IPS-NIHi7 (cell line): Measurements from ENCODE around the gene B4GALT1.
"Not testable (repeated sequence)": the region's sequence is repeated elsewhere in the genome, so short reads cannot be mapped to it uniquely, and the experiment has no call there.

Experiments used
- DNase-seq: peaks from one replicate; pipeline ENCODE4 v3.0.0; 2012; ENCODE audit warnings: mixed read lengths; ENCODE audit errors: extremely low spot score

Gene B4GALT1

GRCh38 chr9:33103501-33104281 lies 63.4 kb downstream of the B4GALT1 start:
- DNase-seq: no peak

DNA sequence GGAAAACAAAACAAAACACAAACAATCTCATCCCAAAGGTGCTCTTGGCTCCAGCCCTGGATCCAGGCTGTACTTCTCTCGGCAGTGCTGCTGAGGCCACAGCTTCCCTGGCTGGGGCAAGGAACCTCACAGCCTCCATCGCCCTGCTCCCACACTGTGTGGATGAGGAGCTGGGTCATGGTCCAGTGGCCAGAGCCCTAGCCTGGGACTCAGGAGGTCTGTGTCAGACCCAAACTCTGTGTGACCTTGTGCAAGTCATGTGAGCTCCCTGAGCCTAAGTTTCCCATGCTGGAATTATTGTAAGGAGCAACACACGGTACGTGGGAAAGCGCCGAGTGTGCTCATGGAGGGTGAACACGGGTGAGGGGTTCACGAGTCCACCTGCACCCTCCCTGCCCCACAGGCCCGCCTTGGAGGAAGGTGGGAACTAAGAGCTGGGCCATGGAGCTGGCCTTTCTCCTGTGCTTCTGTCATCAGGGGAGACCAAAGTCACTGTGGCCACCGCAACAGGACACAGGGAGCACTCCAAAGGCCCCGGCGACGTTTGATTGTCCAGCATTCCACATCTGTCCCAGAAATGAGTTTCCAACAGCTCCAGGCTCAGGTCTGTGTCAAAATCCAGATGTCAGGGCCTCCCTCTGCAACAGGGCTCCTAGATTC lies 64.5 kb downstream of the B4GALT1 start:
- no peak for DNase-seq

GRCh38 chr9:33101104-33101951 lies 65.8 kb downstream of the B4GALT1 start:
- DNase-seq: no peak

GRCh38 chr9:33099754-33100153 lies 67.4 kb downstream of the B4GALT1 start:
- DNase-seq: no peak

- DNase-seq: no peak
Observed at GRCh38 chr9:33097192-33097591, 69.9 kb downstream of the B4GALT1 start.

DNA sequence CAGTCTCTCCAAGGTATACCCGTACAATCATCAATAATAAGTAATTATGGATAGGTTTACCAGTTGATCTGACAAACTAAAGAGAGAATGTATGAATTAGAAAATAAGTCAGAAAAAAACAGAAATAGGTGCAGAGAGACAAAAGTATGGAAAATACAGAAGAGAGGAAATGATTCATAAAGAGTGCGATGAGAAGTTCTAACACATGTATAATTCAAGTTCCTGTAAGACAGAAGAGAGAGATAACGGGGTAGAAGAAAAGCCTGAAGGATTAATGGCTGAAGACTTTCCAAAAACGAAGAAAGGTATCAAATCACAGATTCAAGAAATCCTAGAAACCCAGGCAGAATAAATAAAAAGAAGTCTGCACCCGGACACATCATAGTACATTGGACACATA lies 74.5 kb downstream of the B4GALT1 start:
- DNase-seq: no peak

- not testable (repeated sequence) for DNase-seq
Observed at GRCh38 chr9:33085672-33086071, 81.5 kb downstream of the B4GALT1 start.

- DNase-seq: no peak
Observed at GRCh38 chr9:33082538-33083326, 84.4 kb downstream of the B4GALT1 start.

DNA sequence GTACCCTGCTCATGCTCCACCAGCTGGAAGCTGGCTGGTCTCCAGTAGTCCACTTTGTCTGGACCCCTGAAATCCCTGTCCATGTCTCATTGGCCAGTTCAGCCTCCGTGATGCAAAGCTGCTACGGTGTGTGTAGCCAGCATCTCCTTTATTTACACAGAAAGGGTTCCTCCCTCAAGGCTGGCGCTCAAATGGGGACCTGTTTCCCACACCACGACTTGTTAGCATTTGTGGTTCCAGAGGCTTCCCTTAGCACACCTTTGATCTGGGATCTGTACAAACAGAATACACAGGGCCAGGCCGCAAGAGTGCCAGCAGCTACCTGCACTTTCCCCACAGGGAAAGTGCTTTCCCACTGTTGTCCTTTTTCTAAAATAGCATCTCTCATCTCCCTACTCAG lies 85.0 kb downstream of the B4GALT1 start:
- DNase-seq: no peak

DNA sequence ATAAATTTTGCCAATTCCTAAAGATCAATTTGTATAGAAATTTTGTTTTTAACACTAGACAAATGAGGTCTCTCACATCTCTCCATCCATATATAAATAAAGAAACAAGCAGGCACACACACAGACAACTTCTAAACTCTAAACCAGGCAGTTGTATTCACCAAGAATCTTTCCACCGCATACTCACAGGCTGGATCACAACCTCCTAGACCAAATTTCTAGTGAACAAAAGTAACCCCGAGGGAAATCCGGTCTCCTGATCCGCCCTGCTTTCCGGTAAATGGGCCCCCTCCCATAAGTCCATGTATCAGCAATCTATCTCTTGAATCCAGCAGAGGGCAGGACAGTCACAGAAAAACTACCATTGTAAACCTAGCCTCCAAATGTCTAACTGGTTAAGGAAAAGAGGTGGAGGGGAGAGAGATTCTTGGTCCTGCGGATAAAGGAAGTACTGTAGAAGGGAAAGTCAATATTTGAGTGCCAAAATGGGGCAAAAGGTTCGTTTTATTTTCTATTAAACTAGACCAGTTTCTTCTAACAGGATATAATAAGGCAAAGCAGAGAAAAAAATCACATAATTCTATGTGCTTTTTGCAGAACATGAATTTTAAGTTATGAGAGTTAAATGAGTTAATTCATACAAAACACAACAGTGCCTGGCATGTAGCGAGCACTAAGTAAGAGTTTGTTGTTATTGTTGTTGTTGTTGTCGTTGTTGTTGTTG lies 85.8 kb downstream of the B4GALT1 start:
- DNase-seq: peak; percentile 85

DNA sequence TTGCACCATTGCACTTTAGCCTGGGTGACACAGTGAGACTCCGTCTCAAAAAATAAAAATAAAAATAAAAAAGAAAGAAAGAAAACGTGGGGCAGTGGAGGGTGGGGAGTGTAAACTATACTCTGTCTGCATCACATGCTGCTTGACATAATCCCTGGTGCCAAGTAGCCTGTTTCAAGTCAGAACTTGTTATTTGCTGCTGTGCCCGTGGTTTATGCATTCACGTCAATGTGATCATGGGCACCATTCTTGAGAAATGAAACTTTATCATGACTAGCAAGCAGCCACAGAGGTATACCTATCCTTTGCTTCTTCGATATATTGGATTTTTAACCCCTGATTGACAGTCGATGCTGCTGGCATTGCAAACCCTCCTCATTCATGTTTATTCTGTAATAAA lies 86.6 kb downstream of the B4GALT1 start:
- DNase-seq: no peak

DNA sequence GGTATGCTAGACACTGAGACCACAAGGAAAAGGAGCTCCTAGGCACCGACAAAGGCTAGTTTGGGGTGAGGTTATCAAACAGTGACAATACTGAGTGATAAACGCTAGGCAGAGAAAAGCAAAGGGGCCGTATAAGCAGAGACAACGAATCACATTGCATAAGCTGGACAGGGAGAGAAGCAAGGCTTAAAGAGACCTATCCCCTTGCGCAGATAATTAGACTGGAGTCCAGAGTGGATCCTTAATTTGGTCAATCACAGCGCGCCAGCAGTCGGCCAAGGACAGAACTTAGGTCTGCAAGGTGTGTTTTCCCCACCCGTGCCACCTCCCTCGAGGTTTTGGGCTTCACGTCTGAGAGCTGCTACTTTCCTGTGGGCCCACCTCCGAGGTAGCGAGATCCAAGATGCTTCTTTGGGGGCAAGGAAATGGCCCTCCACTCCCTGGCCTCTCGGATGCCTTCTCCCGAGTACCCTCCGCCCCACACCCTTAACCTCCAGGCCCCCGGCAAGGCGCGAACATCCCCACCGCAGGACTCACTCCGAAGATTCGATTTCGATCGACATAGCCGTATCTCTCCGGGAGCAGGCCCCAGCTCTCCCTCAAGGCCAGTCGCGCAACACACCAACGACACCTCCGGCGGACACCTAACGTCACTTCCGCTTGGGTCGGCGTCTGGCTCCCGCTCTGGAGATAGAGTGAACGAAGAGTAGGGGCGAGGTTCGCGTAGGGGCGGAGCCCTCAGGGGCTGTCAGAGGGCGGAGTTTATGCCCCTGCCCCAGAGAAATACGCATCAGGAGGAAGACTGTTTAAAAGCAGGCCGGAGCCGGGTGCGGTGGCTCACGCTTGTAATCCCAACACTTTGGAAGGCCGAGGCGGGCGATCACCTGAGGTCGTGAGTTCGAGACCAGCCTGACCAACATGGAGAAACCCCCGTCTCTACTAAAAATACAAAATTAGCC lies 90.8 kb downstream of the B4GALT1 start, which contains the start of gene SMU1:
SMU1 (minus strand) TSS at position 629 of the 959 bp plus-strand sequence; CDS start at position 563, 66 bp downstream.
- DNase-seq: peak; percentile 99

DNA sequence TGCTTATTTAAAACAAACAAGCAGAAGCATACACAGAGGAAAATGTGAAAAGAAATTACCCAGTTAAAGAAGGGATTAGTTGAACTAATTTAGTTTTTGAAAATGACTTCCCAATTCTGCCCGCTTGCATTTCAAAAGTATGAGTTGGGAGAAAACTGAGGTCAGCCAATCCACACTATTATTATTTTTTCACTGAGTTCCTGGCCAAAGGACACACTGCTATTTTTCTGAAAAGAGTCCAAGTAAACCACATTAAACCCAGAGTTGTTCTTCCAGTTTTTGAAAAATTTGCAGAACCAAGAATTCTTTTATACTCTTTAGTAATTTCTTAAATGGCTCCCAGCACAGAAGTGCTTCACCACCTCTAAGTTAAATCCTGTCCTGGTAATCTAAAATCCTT lies 98.1 kb downstream of the B4GALT1 start:
- DNase-seq: no peak

DNA sequence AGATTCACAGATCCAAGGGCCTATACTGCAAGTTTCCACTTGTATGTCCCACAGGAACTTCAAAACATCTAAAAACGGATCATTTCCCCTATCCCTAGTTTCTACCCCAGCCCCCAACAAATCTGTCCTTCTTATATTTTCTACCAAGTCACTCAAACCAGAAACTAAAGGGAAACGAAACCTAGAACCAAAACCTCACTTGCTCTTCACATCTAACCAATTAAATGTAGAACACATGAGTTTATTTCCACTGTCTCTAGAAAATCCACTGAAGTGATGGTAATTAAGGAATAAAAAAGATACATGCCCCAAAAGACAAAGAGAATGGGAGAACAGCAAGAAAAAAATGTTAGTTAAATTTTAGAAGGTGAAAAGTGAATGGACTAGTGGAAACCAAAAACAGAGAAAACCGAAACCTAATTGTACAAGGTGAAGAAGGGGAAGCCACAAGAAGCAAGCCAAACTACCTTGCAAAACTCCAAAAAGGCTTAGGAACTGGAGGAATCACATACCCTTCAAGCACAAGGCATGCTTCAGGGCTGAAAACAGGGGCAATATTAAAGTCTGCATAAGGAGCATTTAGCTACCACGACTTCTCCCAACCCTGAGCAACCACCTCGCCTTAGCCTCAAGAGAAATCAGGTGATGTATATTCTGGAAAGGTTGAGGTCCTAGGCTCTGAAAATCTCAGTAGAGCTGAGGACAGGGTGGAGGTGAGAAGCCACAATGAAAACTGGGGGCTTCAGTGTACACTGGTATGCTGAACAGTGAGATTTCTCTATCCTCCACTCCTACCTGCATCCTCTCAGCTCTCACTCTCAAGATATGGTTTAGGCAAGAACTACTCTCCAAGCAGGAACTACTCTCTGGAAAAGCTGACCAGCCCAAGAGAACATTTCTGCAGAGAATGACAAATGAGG lies 101.7 kb downstream of the B4GALT1 start:
- DNase-seq: no peak
